ENCODE results near the gene DDAH1.
"Not testable (repeated sequence)": the region's sequence is repeated elsewhere in the genome, so short reads cannot be mapped to it uniquely, and the experiment has no call there.

The DDAH1 gene

DNA sequence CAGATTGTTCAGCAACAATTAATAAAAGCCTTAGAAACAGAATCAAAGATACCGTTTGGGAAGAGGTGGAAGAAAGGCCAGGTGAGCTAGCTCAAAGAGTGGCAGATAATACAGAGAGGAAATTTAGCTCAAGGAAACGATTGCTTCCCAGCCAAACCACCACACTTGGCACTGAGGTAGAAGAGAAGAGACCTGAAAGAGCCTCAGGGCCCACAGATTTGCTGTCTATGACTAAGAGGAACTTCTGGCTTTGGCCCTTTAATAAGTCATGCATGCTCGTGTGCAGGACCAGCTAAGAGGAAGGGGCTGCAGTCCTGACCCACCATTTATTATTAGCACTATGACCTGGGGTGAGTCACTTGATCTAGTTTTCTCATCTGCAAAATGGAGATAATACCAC, 115.7 kb downstream of the DDAH1 start:
- TF ChIP-seq, protein P1, sequence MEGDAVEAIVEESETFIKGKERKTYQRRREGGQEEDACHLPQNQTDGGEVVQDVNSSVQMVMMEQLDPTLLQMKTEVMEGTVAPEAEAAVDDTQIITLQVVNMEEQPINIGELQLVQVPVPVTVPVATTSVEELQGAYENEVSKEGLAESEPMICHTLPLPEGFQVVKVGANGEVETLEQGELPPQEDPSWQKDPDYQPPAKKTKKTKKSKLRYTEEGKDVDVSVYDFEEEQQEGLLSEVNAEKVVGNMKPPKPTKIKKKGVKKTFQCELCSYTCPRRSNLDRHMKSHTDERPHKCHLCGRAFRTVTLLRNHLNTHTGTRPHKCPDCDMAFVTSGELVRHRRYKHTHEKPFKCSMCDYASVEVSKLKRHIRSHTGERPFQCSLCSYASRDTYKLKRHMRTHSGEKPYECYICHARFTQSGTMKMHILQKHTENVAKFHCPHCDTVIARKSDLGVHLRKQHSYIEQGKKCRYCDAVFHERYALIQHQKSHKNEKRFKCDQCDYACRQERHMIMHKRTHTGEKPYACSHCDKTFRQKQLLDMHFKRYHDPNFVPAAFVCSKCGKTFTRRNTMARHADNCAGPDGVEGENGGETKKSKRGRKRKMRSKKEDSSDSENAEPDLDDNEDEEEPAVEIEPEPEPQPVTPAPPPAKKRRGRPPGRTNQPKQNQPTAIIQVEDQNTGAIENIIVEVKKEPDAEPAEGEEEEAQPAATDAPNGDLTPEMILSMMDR (IDR thresholded peaks at IDR 0.05; ENCODE audit: insufficient read depth, low read length, poor library complexity, severe bottlenecking), result no peak
- TF ChIP-seq EZH2phosphoT487 (conservative IDR thresholded peaks at IDR 0.05; ENCODE audit: low read length), result no peak
- H3K9me2 ChIP-seq (replicated peaks; ENCODE audit: insufficient read depth, low read length), result no peaks in the 10 kb centered on the region
- H3K27ac ChIP-seq (ENCODE audit: low read depth, low read length), result no peak overlapping the region

DNA sequence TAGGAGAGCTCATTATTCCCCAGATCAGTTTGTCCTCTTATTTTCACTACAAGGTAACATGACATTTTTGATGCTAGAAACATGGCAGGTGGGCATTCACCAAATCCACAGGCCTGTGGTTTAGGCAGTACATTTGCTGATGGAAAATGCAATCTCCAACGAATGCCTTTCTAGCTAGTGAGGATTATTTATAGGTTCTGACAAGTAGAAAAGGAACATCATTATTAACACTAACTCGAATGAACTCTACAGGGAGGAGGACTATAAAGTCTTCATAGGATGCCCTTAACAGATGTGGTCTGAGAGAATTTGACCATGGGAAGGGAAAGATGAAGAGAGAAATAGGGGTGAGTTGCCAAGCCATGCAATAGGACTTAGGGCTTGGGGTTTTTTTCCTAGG, 117.1 kb downstream of the DDAH1 start:
- Histone ChIP-seq H2AFZ (ENCODE audit: low read depth, low read length, severe bottlenecking) (no peak overlapping the region), H3K9me2 (replicated peaks; ENCODE audit: insufficient read depth, low read length) (no peaks in the 10 kb centered on the region), H3K9ac (ENCODE audit: low read length) (no peak overlapping the region), H3K4me2 (ENCODE audit: low read depth, low read length, poor library complexity, severe bottlenecking) (no peak overlapping the region), H3K36me3 (ENCODE audit: low read length) (no peaks in the 10 kb centered on the region), H4K20me1 (ENCODE audit: low read depth, low read length) (no peaks in the 10 kb centered on the region), H3F3A (ENCODE audit: insufficient read depth) (no peaks in the 10 kb centered on the region), H3K27me3 (ENCODE audit: low read length) (no peaks in the 10 kb centered on the region), H3K9me3 (ENCODE audit: insufficient read depth, low read length) (no peaks in the 10 kb centered on the region), H3K79me2 (ENCODE audit: insufficient read depth, low read length) (no peaks in the 10 kb centered on the region), H3K27ac (ENCODE audit: low read depth, low read length) (no peak overlapping the region), H3K4me3 (ENCODE audit: insufficient read depth, low read length, poor library complexity, severe bottlenecking) (no peak overlapping the region)
- TF ChIP-seq EZH2phosphoT487 (conservative IDR thresholded peaks at IDR 0.05; ENCODE audit: low read length), result no peak
- TF ChIP-seq, protein P1 (IDR thresholded peaks at IDR 0.05; ENCODE audit: insufficient read depth, low read length, poor library complexity, severe bottlenecking), result no peak

More for the DNA sequence above, 115.7 kb downstream of the DDAH1 start:
- Histone ChIP-seq H3K79me2 (ENCODE audit: insufficient read depth, low read length) (no peaks in the 10 kb centered on the region), H3K4me2 (ENCODE audit: low read depth, low read length, poor library complexity, severe bottlenecking) (no peak overlapping the region), H3K27me3 (ENCODE audit: low read length) (no peaks in the 10 kb centered on the region), H3F3A (ENCODE audit: insufficient read depth) (no peaks in the 10 kb centered on the region), H3K4me3 (ENCODE audit: insufficient read depth, low read length, poor library complexity, severe bottlenecking) (no peak overlapping the region), H4K20me1 (ENCODE audit: low read depth, low read length) (no peaks in the 10 kb centered on the region), H2AFZ (ENCODE audit: low read depth, low read length, severe bottlenecking) (no peak overlapping the region), H3K9me3 (ENCODE audit: insufficient read depth, low read length) (no peaks in the 10 kb centered on the region), H3K36me3 (ENCODE audit: low read length) (no peaks in the 10 kb centered on the region), H3K9ac (ENCODE audit: low read length) (no peak overlapping the region)

DNA sequence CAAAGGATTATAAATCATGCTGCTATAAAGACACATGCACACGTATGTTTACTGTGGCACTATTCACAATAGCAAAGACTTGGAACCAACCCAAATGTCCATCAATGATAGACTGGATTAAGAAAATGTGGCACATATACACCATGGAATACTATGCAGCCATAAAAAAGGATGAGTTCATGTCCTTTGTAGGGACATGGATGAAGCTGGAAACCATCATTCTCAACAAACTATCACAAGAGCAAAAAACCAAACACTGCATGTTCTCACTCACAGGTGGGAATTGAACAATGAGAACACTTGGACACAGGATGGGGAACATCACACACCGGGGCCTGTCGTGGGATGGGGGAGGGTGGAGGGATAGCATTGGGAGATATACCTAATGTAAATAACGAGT, 117.7 kb downstream of the DDAH1 start:
- not testable (repeated sequence) for H3K9me3 ChIP-seq (ENCODE audit: insufficient read depth, low read length); H3K4me3 ChIP-seq (ENCODE audit: insufficient read depth, low read length, poor library complexity, severe bottlenecking); H4K20me1 ChIP-seq (ENCODE audit: low read depth, low read length); H3K79me2 ChIP-seq (ENCODE audit: insufficient read depth, low read length); H3K27ac ChIP-seq (ENCODE audit: low read depth, low read length); H2AFZ ChIP-seq (ENCODE audit: low read depth, low read length, severe bottlenecking); H3F3A ChIP-seq (ENCODE audit: insufficient read depth); H3K4me2 ChIP-seq (ENCODE audit: low read depth, low read length, poor library complexity, severe bottlenecking); H3K36me3 ChIP-seq (ENCODE audit: low read length); H3K9ac ChIP-seq (ENCODE audit: low read length); H3K9me2 ChIP-seq (replicated peaks; ENCODE audit: insufficient read depth, low read length); H3K27me3 ChIP-seq (ENCODE audit: low read length)

DNA sequence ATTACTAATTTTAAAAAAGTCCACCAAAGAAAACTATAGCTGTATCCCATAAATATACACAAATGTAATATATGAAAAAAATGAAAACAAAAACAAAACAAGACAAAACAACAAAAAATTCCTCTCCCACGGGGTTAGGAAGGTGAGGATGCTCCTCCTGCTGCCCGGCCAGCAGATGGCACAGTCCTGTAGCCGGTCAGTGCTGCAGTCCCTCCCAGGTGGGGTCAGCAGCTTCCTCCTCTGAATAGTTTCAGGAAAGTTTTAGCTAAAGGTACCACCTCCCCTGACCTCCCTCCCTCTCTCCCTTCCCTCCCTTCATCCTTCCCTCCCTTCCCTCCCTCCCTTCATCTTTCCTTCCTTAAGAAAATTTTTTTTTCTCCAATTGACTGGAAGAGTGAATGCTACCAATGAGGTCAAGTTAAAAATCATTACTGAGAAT, 120.7 kb downstream of the DDAH1 start:
- Histone ChIP-seq H4K20me1 (ENCODE audit: low read depth, low read length) (no peaks in the 10 kb centered on the region), H3K4me3 (ENCODE audit: insufficient read depth, low read length, poor library complexity, severe bottlenecking) (no peak overlapping the region), H3K27ac (ENCODE audit: low read depth, low read length) (no peak overlapping the region), H3K9me2 (replicated peaks; ENCODE audit: insufficient read depth, low read length) (no peaks in the 10 kb centered on the region), H3K36me3 (ENCODE audit: low read length) (no peaks in the 10 kb centered on the region), H3K79me2 (ENCODE audit: insufficient read depth, low read length) (no peaks in the 10 kb centered on the region), H2AFZ (ENCODE audit: low read depth, low read length, severe bottlenecking) (no peak overlapping the region), H3K27me3 (ENCODE audit: low read length) (no peaks in the 10 kb centered on the region), H3F3A (ENCODE audit: insufficient read depth) (no peaks in the 10 kb centered on the region), H3K9me3 (ENCODE audit: insufficient read depth, low read length) (no peaks in the 10 kb centered on the region), H3K4me2 (ENCODE audit: low read depth, low read length, poor library complexity, severe bottlenecking) (no peak overlapping the region), H3K9ac (ENCODE audit: low read length) (no peak overlapping the region)
- TF ChIP-seq, protein P1 (IDR thresholded peaks at IDR 0.05; ENCODE audit: insufficient read depth, low read length, poor library complexity, severe bottlenecking), result no peak

Measured in SU-DHL-6 (cell line).